ENCODE data around the gene NTRK3.

DNA sequence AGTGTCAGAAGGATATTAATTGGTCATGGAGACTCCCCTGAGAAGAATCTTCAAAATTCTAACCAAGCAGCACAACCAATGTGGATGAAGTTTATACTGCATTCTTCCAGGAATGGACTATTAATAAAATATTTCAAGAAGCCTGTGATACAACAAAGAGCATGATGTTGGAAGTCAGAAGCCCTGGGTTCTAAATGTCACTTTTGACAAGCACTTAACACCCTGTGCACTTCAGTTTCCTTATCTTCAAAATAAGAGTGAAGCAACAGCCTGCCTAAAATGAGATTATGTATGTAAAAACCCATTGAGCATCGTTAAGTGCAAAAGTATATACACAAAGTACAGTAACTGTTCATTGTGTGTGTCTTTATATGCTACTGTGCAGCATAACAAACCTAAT, 369.4 kb downstream of the NTRK3 start:
- TF ChIP-seq POLR2A (IDR thresholded peaks at IDR 0.05), result no peak
- TF ChIP-seq, protein P1, sequence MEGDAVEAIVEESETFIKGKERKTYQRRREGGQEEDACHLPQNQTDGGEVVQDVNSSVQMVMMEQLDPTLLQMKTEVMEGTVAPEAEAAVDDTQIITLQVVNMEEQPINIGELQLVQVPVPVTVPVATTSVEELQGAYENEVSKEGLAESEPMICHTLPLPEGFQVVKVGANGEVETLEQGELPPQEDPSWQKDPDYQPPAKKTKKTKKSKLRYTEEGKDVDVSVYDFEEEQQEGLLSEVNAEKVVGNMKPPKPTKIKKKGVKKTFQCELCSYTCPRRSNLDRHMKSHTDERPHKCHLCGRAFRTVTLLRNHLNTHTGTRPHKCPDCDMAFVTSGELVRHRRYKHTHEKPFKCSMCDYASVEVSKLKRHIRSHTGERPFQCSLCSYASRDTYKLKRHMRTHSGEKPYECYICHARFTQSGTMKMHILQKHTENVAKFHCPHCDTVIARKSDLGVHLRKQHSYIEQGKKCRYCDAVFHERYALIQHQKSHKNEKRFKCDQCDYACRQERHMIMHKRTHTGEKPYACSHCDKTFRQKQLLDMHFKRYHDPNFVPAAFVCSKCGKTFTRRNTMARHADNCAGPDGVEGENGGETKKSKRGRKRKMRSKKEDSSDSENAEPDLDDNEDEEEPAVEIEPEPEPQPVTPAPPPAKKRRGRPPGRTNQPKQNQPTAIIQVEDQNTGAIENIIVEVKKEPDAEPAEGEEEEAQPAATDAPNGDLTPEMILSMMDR (IDR thresholded peaks at IDR 0.05), result no peak
